Measurements from ENCODE around the gene PTPRT.

Gene PTPRT

GRCh38 chr20:42974347-42974746, 215.4 kb downstream of the PTPRT start:
- DNase-seq (ENCODE audit: low read depth), result no peak

DNA sequence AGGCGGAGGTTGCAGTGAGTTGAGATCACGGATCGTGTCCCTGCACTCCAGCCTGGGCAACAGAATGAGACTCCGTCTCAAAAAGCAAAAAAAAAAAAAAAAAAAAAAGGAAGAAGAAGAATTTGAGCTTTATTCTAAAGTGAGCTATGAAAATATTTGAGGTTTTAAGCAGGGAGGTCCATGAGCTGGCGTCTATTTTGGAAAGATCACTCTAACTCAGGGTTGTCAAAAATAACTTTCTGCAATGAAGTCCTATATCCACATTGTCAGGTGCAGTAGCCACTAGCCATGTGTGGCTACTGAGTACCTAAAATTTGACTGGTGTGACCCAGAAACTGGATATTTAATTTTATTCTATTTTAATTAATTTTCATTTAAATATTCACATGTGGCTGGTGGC, 217.1 kb downstream of the PTPRT start:
- no peak for DNase-seq (ENCODE audit: low read depth)

GRCh38 chr20:42968746-42969145, 221.0 kb downstream of the PTPRT start:
- DNase-seq (ENCODE audit: low read depth), result no peak

- no peak for DNase-seq (ENCODE audit: low read depth)
Measured at GRCh38 chr20:42963796-42964195, 225.9 kb downstream of the PTPRT start.

DNA sequence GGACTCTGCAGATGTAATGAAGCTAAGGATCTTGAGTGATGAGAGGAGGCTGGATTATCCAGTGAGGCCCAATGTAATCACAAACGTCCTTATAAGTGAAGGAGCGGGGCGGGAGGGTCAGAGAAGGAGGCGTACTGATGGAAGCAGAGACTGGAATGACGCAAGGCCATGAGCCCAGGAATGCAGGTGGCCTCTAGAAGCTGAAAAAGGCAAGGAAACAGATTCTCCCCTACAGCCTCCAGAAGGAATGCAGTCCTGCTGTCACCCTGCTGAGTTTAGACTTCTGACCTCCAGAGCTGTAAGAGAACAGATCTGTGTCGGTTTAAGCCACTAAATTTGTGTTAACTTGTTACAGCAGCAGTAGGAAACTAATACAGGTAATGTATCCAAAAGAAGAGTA, 227.9 kb downstream of the PTPRT start:
- no peak for DNase-seq (ENCODE audit: low read depth)

- DNase-seq (ENCODE audit: low read depth), result no peak
Measured at GRCh38 chr20:42959996-42960395, 229.7 kb downstream of the PTPRT start.

- no peak for DNase-seq (ENCODE audit: low read depth)
Measured at GRCh38 chr20:42958367-42959069, 231.2 kb downstream of the PTPRT start.

GRCh38 chr20:42957704-42958095, 232.0 kb downstream of the PTPRT start:
- DNase-seq (ENCODE audit: low read depth), result no peak

GRCh38 chr20:42957018-42957703, 232.5 kb downstream of the PTPRT start:
- no peak for DNase-seq (ENCODE audit: low read depth)

- no peak for DNase-seq (ENCODE audit: low read depth)
Measured at GRCh38 chr20:42955713-42956112, 234.0 kb downstream of the PTPRT start.

GRCh38 chr20:42954951-42955350, 234.8 kb downstream of the PTPRT start:
- no peak for DNase-seq (ENCODE audit: low read depth)

DNA sequence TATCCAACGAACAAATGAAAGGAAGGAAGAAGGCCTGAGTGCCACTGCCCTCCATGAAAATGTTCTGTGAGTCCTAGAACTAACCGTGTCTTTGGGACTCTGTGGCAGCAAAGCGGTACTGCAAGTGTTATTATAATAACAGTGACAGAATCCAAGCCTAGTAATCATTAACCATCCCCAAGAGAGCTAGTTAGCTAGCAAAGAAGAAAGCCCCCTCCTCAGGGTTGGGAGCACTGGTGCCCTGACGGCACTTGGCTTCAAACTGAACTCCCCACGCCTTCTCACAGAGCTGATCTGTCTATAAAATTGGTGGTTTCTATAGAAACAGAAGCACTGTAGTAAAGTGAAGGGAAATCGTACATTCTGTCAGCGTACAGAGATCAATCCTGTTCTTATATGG, 239.8 kb downstream of the PTPRT start:
- no peak for DNase-seq (ENCODE audit: low read depth)

DNA sequence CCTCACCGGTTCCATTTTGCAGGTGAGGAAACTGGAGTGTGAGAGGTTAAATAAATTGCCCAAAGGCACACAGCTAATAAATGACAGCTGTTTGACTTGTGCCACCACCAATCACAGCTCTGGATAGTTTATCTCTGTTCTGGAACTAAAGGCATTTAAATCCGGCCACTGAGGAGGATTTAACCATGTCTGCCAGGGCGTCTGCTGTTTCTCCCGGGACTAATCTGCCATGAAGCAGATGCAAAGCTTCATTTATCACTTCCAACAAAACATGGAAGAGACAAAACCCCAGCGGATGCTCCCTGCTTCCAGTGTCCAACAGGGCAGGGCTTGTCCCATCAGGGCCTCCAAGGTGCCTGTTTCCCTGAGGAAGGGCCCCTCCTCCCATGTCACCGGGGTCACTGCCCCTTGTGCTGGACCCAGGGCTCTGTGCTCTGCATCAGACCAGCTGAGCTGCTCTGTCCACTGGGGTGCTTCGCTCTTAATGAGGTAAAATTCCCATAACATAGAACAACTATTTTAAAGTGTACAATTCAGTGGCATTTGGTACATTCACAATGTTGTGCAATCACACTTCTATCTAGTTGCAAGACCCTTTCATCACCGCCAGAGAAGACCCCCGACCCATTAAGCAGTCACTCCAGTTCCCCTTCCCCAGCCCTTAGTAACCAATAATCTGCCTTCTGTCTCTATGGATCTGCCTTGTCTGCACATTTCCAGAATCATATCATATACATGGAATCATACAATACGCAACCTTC, 244.3 kb downstream of the PTPRT start:
- no peak for DNase-seq (ENCODE audit: low read depth)

DNA sequence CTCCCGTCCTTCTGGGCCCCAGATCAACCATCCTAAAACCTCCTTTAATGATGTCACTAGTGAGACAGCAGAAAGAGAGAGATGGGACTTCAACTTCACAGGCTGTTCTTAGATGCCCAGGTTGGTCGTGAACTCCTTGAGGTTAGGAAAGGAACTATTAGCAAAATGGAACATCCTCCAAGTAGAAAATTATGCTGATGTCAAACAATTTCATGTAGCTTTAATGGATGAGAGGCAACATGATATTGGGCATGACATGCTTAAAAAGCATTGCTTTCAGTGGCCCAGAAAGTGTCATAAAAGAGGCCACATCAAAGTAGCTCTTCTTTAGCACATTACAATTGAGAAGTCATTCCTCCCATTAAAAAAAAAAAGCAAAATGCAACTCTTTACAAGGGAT, 248.1 kb downstream of the PTPRT start:
- no peak for DNase-seq (ENCODE audit: low read depth)

- no peak for DNase-seq (ENCODE audit: low read depth)
Measured at GRCh38 chr20:42938441-42939205, 251.1 kb downstream of the PTPRT start.

DNA sequence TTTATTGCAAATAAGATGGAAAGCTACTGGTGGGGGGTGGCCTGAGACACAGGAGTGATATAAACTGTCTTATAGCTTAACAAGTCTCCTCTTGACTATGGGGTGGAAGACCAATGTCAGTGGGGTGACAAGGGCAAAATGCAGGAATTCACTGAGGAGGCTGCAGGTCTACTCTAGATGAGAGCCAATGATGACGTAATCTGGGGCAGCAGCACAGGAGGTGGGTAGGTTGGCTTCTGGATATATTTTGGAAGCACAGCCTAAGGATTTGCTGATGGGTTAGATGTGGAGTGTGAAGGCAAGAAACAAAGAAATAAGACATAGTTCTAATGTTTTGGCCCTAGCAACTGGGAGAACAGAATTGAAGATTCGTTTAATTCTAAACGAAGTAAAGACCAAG, 253.2 kb downstream of the PTPRT start:
- DNase-seq (ENCODE audit: low read depth), result no peak

DNA sequence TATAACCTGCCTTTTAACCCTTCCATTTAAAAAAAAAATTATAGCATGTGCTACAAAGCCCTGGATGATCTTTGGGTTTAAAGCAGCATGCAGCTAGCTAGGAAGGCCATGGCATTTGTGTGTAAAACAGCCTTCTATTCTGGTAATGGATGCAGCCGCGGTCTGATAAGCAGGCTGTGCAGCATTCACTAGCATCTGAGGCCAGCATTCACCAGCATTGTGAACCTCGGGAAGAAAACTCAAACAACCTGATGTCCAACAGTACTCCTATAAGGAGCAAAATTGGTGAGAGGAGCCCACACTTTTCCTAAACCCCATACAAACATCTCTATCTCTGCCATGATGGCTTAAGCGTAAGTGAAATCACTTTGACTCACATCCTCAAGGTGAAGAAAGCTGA, 265.5 kb downstream of the PTPRT start:
- no peak for DNase-seq (ENCODE audit: low read depth)

DNA sequence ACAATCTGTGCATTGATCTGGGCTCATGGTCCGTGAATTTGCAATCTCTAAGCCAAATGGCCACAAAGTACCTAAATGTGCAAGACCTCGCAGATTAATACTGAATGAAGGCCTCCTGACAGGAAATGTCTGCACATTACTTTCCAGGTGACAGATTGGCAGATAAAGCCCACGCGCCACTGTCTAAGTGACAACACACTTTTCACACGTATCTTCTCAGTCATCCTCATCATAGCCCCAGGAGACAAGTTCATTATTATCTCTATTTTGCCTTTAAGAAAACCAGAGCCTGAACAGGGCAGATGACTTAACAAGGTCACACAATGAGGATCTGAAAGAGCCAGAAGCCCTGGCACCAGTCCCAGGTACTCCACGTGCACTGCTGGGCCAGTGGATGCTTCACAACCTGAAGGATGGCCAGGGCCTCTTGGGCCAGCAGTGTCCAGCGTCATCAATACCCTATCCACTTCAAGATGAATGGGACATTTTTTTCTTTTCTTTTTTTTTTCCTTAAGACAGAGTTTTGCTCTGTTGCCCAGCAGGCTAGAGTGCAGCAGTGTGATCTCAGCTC, 266.3 kb downstream of the PTPRT start:
- no peak for DNase-seq (ENCODE audit: low read depth)

DNA sequence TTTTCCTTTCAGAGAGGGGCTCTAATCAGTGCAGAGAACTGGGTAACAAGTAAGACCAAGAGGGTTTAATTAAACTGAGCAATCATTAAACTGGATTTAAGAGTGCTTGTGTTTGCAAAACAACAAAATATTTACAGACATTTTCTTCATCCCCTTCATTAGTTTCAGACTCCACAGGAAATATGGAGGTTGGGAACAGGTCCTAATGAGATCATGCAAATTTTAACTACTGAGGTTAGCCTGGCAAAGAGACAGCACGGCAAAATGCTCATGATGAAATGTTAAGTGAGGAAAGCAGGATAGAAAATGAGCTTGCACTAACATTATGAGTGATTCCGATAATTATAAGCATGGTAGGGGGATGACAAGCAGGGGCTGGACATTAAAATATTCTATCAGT, 268.9 kb downstream of the PTPRT start:
- DNase-seq (ENCODE audit: low read depth), result no peak

DNA sequence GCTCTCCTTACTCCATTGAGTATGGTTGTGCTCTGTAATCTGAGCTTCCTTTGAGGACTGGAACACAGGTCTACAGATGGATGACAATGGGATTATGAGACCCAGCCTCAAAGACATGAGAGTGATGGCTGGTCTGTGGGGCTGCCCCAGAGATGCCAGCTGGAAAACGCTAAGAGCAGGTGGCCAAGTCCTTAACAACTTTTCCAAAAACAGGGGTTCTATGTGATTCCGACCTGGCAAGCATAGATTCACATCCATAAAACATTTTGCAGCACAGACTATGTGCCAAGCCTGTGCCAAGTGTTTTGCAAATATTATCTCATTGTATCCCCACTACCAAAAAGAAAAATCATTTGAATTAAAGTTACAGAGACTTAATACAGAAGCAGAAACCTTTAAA, 270.4 kb downstream of the PTPRT start:
- DNase-seq (ENCODE audit: low read depth), result no peak

- DNase-seq (ENCODE audit: low read depth), result no peak
Measured at GRCh38 chr20:42915081-42915480, 274.6 kb downstream of the PTPRT start.

GRCh38 chr20:42914302-42914701, 275.4 kb downstream of the PTPRT start:
- no peak for DNase-seq (ENCODE audit: low read depth)
